Common myeloid progenitor, CD34-positive (primary cell): ENCODE results near the gene COL6A5.
A peak's percentile ranks its signal among the peaks of the same experiment; 100 is the strongest.
"Not testable (repeated sequence)": the region's sequence is repeated elsewhere in the genome, so short reads cannot be mapped to it uniquely, and the experiment has no call there.

ENCODE experiments used
- CTCF ChIA-PET: fragments of 350-600 bp; sonication (Branson Sonifier 250); formaldehyde crosslinking; loops from one replicate; lab custom pipeline; 2021; ENCODE audit warnings: antibody characterized with exemption; lab: Charles Lee
- POLR2A ChIA-PET: fragments of 350-600 bp; sonication (Branson Sonifier 250); formaldehyde crosslinking; loops from one replicate; lab custom pipeline; 2021; ENCODE audit warnings: antibody characterized with exemption; lab: Charles Lee
- DNase-seq, 3 donors: peaks; one replicate each; pipeline versions ENCODE4 v3.0.0 to v3.0.0-alpha.2; 2013
- H3K27ac ChIP-seq, 2 experiments: 1 replicate in 1 of 2; 2 replicates in 1 of 2; pipeline ENCODE4 v1.7.0; 2013; ENCODE audit warnings: inconsistent platforms in 2 of 2, low read length in 2 of 2, mild to moderate bottlenecking in 2 of 2, low read depth in 1 of 2, moderate library complexity in 1 of 2; ENCODE audit not compliant: severe bottlenecking in 2 of 2, insufficient read depth in 1 of 2, poor library complexity in 1 of 2
- H3K27me3 ChIP-seq, 5 experiments: replicated peaks in 2 of 5; 1 replicate in 3 of 5; 2 replicates in 2 of 5; pipeline versions ENCODE4 v1.6.1 to v1.7.0; 2013; ENCODE audit warnings: low read length in 4 of 5, mild to moderate bottlenecking in 2 of 5, moderate library complexity in 2 of 5, inconsistent platforms in 1 of 5; ENCODE audit not compliant: insufficient read depth in 5 of 5, control insufficient read depth in 4 of 5
- H3K36me3 ChIP-seq, 4 experiments: 1 replicate in 2 of 4; 2 replicates in 2 of 4; pipeline versions ENCODE4 v1.6.1 to v1.7.0; 2013; ENCODE audit warnings: low read length in 3 of 4, control low read depth in 1 of 4, mild to moderate bottlenecking in 1 of 4; ENCODE audit not compliant: control insufficient read depth in 4 of 4, insufficient read depth in 4 of 4
- H3K4me1 ChIP-seq, 4 experiments: 1 replicate in 3 of 4; 2 replicates in 1 of 4; pipeline versions ENCODE4 v1.6.1 to v1.7.1; 2013; ENCODE audit warnings: low read length in 3 of 4, mild to moderate bottlenecking in 3 of 4, control low read depth in 1 of 4, inconsistent platforms in 1 of 4, moderate library complexity in 1 of 4; ENCODE audit not compliant: control insufficient read depth in 4 of 4, insufficient read depth in 4 of 4; ENCODE audit errors: control extremely low read depth in 1 of 4
- H3K4me3 ChIP-seq, 7 experiments: 1 replicate in 4 of 7; 2 replicates in 3 of 7; pipeline versions ENCODE4 v1.5.1 to v1.7.0; 2013; ENCODE audit warnings: mild to moderate bottlenecking in 7 of 7, low read length in 6 of 7, moderate library complexity in 6 of 7, inconsistent platforms in 2 of 7, low read depth in 2 of 7, control low read depth in 1 of 7; ENCODE audit not compliant: insufficient read depth in 4 of 7, control insufficient read depth in 1 of 7; ENCODE audit errors: extremely low read depth in 1 of 7
- H3K9me3 ChIP-seq, 5 experiments: 1 replicate in 4 of 5; 2 replicates in 1 of 5; pipeline versions ENCODE4 v1.6.1 to v1.7.1; 2013; ENCODE audit warnings: low read length in 4 of 5, mild to moderate bottlenecking in 2 of 5, inconsistent platforms in 1 of 5, low read depth in 1 of 5, moderate library complexity in 1 of 5; ENCODE audit not compliant: control insufficient read depth in 4 of 5, insufficient read depth in 2 of 5; ENCODE audit errors: control extremely low read depth in 1 of 5
- WGBS: methylation state at CpG from one replicate; pipeline ENCODE4 v1.1.5; 2013; ENCODE audit not compliant: insufficient coverage; 5-methylcytosine and 5-hydroxymethylcytosine counted together

Gene COL6A5

DNA sequence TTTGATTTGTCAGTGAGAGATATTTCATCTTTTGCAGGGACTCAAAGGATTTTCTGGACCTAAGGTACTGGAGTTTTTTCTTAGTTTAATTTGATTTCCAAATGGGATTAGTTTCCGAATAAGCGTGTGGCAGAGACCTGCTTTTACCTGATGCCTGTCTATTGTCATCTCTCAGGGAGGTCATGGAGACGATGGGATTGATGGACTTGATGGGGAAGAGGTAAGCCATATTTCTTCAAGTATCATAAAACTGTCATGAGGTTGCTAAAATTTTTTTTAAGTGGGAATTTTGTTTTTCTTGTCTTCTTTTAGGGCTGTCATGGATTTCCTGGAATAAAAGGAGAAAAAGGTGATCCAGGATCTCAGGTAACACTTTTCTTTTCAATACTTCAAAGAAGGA is 60.5 kb downstream of the COL6A5 start:
- no peak overlapping the region for H3K27ac ChIP-seq
- H3K27me3 ChIP-seq, result peaks cover 0 to 4% (median 2%) of the 10 kb centered on the region in 5 experiments
- H3K9me3 ChIP-seq, result peaks cover 0 to 19% (median 0%) of the 10 kb centered on the region in 5 experiments
- H3K4me1 ChIP-seq, result no peaks in the 10 kb centered on the region
- WGBS, result no CpG with 5 or more reads among the region's 3 CpGs
- H3K36me3 ChIP-seq, result no peaks in the 10 kb centered on the region
- DNase-seq, result no peak
- POLR2A ChIA-PET, result no interaction called here
- CTCF ChIA-PET, result no interaction called here
- no peak overlapping the region for H3K4me3 ChIP-seq

- H3K4me3 ChIP-seq, H3K27ac ChIP-seq, CTCF ChIA-PET, H3K36me3 ChIP-seq, DNase-seq, POLR2A ChIA-PET, H3K27me3 ChIP-seq, H3K4me1 ChIP-seq: not testable (repeated sequence)
- peaks cover 0 to 19% (median 0%) of the 10 kb centered on the region in 5 experiments for H3K9me3 ChIP-seq
- WGBS, result 93% methylated on average over 6 of the region's 10 CpGs
Observed at GRCh38 chr3:130408253-130408652, 62.8 kb downstream of the COL6A5 start.

- CTCF ChIA-PET, result no interaction called here
Observed at GRCh38 chr3:130411320-130411719, 65.8 kb downstream of the COL6A5 start.

DNA sequence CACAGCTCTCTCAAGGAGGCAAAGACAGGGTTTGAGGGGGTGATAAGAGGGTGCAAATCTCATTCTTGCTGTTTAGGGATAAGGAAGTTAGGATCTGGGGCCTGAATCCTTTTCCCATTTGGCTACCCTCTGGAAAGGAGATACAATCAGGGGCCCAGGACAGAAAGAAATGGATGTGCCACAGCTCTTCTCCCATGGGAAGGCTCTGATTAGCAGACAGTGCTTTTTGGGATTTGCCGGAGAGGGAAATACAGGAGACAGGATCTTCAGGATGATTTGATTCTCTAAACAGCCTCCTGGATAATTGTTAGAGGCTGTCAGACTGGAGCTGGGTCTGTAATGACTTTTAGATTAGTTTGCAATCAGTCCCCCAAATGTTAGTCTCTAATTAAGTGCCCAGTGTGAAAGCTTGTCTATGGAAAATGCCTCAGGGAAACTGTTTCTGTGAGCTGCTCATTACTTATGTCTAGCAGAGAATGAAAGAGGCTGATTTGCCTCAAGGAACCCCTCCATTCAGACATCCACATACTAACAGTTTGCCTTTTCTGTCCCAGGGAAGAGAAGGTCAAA is 67.6 kb downstream of the COL6A5 start:
- Histone ChIP-seq H3K27me3 (no peaks in the 10 kb centered on the region), H3K27ac (no peak overlapping the region), H3K4me3 (no peak overlapping the region), H3K4me1 (no peaks in the 10 kb centered on the region), H3K36me3 (no peaks in the 10 kb centered on the region), H3K9me3 (peaks cover 0 to 12% (median 0%) of the 10 kb centered on the region in 5 experiments)
- ChIA-PET POLR2A (no interaction called here), CTCF (no interaction called here)
- no peak for DNase-seq
- 67% methylated on average over 1 of the region's 1 CpG for WGBS

More at GRCh38 chr3:130411320-130411719, 65.8 kb downstream of the COL6A5 start:
- no peak for DNase-seq
- no peak overlapping the region for H3K27ac ChIP-seq
- H3K9me3 ChIP-seq, result peaks cover 0 to 19% (median 0%) of the 10 kb centered on the region in 5 experiments
- no peaks in the 10 kb centered on the region for H3K36me3 ChIP-seq
- POLR2A ChIA-PET, result no interaction called here
- no peaks in the 10 kb centered on the region for H3K4me1 ChIP-seq
- no peaks in the 10 kb centered on the region for H3K27me3 ChIP-seq
- H3K4me3 ChIP-seq, result no peak overlapping the region

DNA sequence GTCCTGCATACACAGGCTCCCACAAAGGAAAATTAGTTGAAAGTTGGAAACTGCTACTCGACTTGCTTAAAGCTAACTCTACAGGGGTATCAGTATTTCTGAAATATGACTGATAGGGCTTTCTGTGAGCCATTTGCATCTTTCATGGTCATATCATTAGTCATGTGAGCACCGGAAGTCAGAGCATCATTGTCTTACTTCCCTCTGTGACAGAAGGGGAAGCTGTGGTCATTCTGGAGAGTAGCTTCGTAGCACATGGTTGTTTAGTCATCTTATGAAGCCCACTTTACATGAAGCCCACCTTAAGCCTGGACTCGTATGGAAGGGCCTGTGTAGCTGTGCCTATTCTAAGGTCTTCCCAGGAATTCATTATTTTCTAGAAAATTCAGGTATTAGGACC is 69.0 kb downstream of the COL6A5 start:
- peak; percentile 22 to 81 (median 70) for DNase-seq
- H3K27ac ChIP-seq, result no peak overlapping the region
- no peak overlapping the region for H3K4me3 ChIP-seq
- WGBS, result 59% methylated on average over 4 of the region's 4 CpGs
- ChIA-PET POLR2A (no interaction called here), CTCF (no interaction called here)
- H3K4me1 ChIP-seq, result no peaks in the 10 kb centered on the region
- H3K36me3 ChIP-seq, result no peaks in the 10 kb centered on the region
- no peaks in the 10 kb centered on the region for H3K27me3 ChIP-seq
- peaks cover 0 to 1% (median 0%) of the 10 kb centered on the region in 5 experiments for H3K9me3 ChIP-seq

GRCh38 chr3:130420466-130420865 is 75.0 kb downstream of the COL6A5 start:
- H3K4me3 ChIP-seq, result no peak overlapping the region
- ChIA-PET CTCF (no interaction called here), POLR2A (no interaction called here)
- no peaks in the 10 kb centered on the region for H3K4me1 ChIP-seq
- H3K27me3 ChIP-seq, result peaks cover 0 to 8% (median 0%) of the 10 kb centered on the region in 5 experiments
- no peak for DNase-seq
- H3K27ac ChIP-seq, result no peak overlapping the region
- H3K9me3 ChIP-seq, result peaks cover 0 to 2% (median 0%) of the 10 kb centered on the region in 5 experiments
- 80% methylated on average over 1 of the region's 2 CpGs for WGBS
- H3K36me3 ChIP-seq, result no peaks in the 10 kb centered on the region

DNA sequence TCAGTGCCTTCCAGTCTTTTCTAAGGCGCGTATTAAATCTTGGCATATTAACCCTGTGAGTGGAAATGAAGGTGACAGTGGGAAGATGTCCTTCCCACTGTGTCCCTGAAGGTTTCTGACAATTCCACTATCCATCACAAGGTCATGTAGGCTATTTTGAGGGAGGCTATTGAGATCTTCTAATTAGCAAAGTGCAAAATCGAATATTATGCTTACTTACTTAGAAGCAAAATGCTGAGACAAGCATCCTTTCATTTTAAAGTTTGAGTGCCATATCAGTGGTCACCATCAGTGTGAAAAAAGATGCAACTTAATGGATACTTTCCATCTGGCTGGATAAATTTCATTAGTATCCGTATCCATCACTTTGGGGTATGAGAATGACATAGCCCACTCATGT is 77.6 kb downstream of the COL6A5 start:
- WGBS, result 100% methylated on average over 1 of the region's 4 CpGs
- peaks cover 0 to 8% (median 2%) of the 10 kb centered on the region in 5 experiments for H3K27me3 ChIP-seq

More for the DNA sequence above, 77.6 kb downstream of the COL6A5 start:
- ChIA-PET POLR2A (no interaction called here), CTCF (no interaction called here)
- DNase-seq, result no peak
- no peak overlapping the region for H3K4me3 ChIP-seq
- H3K27ac ChIP-seq, result no peak overlapping the region
- peaks cover 0 to 2% (median 0%) of the 10 kb centered on the region in 5 experiments for H3K9me3 ChIP-seq
- no peaks in the 10 kb centered on the region for H3K36me3 ChIP-seq
- no peaks in the 10 kb centered on the region for H3K4me1 ChIP-seq
